Esophagus muscularis mucosa (tissue), 4 donors: ENCODE results near the gene ZNF217.
"Not testable (repeated sequence)": the region's sequence is repeated elsewhere in the genome, so short reads cannot be mapped to it uniquely, and the experiment has no call there.

Experiments used
- EP300 ChIP-seq: sonication (generic); formaldehyde crosslinking; IDR thresholded peaks from one replicate; pipeline ENCODE4 v1.6.1; 2017; ENCODE audit warnings: antibody characterized with exemption
- POLR2A ChIP-seq: fragments of 450-650 bp; IDR thresholded peaks from one replicate; pipeline ENCODE4 v1.6.1; 2017; ENCODE audit warnings: antibody characterized with exemption, moderate library complexity, mild to moderate bottlenecking, low read depth
- TF ChIP-seq, protein P1 (sequence below), 3 experiments: fragments of 200-600 bp in 2 of 3; fragments of 450-650 bp in 1 of 3; sonication (generic) in 2 of 3; IDR thresholded peaks; one replicate each; pipeline ENCODE4 v1.5.1; 2017 to 2019; ENCODE audit warnings: antibody characterized with exemption in 3 of 3, mild to moderate bottlenecking in 2 of 3, moderate library complexity in 1 of 3

DNA sequence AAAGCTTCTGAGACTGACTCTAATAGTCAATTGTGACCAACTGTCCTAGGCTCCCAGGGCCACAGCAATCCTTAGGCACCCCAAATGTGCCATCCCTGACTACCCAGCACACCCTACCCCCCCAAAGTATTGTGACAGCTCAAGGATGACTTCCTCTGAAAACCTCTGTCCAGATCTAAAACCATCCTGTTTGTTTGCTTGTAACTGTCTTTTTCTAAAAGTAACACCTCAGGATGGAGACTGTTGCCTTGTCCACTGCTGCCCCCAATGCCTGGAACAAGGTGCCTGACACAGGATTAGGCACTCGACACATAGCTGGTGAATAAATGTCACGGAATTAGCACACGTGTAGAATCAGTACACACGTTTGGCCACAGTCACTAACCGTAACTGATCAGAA, 7.7 kb downstream of the ZNF217 start:
- TF ChIP-seq, protein P1, sequence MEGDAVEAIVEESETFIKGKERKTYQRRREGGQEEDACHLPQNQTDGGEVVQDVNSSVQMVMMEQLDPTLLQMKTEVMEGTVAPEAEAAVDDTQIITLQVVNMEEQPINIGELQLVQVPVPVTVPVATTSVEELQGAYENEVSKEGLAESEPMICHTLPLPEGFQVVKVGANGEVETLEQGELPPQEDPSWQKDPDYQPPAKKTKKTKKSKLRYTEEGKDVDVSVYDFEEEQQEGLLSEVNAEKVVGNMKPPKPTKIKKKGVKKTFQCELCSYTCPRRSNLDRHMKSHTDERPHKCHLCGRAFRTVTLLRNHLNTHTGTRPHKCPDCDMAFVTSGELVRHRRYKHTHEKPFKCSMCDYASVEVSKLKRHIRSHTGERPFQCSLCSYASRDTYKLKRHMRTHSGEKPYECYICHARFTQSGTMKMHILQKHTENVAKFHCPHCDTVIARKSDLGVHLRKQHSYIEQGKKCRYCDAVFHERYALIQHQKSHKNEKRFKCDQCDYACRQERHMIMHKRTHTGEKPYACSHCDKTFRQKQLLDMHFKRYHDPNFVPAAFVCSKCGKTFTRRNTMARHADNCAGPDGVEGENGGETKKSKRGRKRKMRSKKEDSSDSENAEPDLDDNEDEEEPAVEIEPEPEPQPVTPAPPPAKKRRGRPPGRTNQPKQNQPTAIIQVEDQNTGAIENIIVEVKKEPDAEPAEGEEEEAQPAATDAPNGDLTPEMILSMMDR (IDR thresholded peaks at IDR 0.05): not testable (repeated sequence)
- TF ChIP-seq POLR2A, EP300: not testable (repeated sequence)
